ENCODE data around the gene LRP1.

LRP1 gene

GRCh38 chr12:57143454-57143853 lies 15.2 kb downstream of the LRP1 start:
- no peak for TF ChIP-seq CTCF (IDR thresholded peaks at IDR 0.05; ENCODE audit: low read depth, low read length, missing control alignments)
- DNase-seq (ENCODE audit: extremely low read depth, low read depth): no peak
- H3K4me3 ChIP-seq (replicated peaks; ENCODE audit: low read depth, low read length): no peak overlapping the region

- no peak for TF ChIP-seq CTCF (IDR thresholded peaks at IDR 0.05; ENCODE audit: low read depth, low read length, missing control alignments)
- DNase-seq (ENCODE audit: extremely low read depth, low read depth): no peak
- no peak overlapping the region for H3K4me3 ChIP-seq (replicated peaks; ENCODE audit: low read depth, low read length)
Observed at GRCh38 chr12:57145460-57146059, 17.3 kb downstream of the LRP1 start.

GRCh38 chr12:57146092-57146491 lies 17.8 kb downstream of the LRP1 start:
- DNase-seq (ENCODE audit: extremely low read depth, low read depth): no peak
- no peak for TF ChIP-seq CTCF (IDR thresholded peaks at IDR 0.05; ENCODE audit: low read depth, low read length, missing control alignments)
- H3K4me3 ChIP-seq (replicated peaks; ENCODE audit: low read depth, low read length): no peak overlapping the region

- TF ChIP-seq CTCF (IDR thresholded peaks at IDR 0.05; ENCODE audit: low read depth, low read length, missing control alignments): no peak
- H3K4me3 ChIP-seq (replicated peaks; ENCODE audit: low read depth, low read length): no peak within 1 kb of the TSS
- DNase-seq (ENCODE audit: extremely low read depth, low read depth): no peak
Observed at GRCh38 chr12:57146961-57147944, 19.0 kb downstream of the LRP1 start, which contains the start of gene LRP1-AS. Gene LRP1-AS, minus strand, starts transcription at chr12:57147619.

GRCh38 chr12:57148469-57149244 lies 20.4 kb downstream of the LRP1 start:
- no peak overlapping the region for H3K4me3 ChIP-seq (replicated peaks; ENCODE audit: low read depth, low read length)
- no peak for DNase-seq (ENCODE audit: extremely low read depth, low read depth)
- no peak for TF ChIP-seq CTCF (IDR thresholded peaks at IDR 0.05; ENCODE audit: low read depth, low read length, missing control alignments)

GRCh38 chr12:57149245-57149900 lies 21.1 kb downstream of the LRP1 start:
- no peak overlapping the region for H3K4me3 ChIP-seq (replicated peaks; ENCODE audit: low read depth, low read length)
- TF ChIP-seq CTCF (IDR thresholded peaks at IDR 0.05; ENCODE audit: low read depth, low read length, missing control alignments): no peak
- DNase-seq (ENCODE audit: extremely low read depth, low read depth): no peak
